ENCODE measurements around the gene GJD3. TPM values are rescaled to one million over a fixed set of nuclear protein-coding genes. Genes with fewer than 3 reads are reported as not detected.

GJD3 gene
- total and polyA plus RNA-seq, 2 donors (not counting 1 experiment from before 2014, with no cell fraction given) = not detected

GRCh38 chr17:40327244-40327729, 37.2 kb downstream of the GJD3 start:
- intact Hi-C loops (cut with micrococcal nuclease) = no loop called here

GRCh38 chr17:40326832-40327199, 37.7 kb downstream of the GJD3 start:
- Histone ChIP-seq H2AFZ (ENCODE audit: insufficient read depth, low read depth, low read length, poor library complexity, severe bottlenecking) (no peak overlapping the region), H3K79me2 (ENCODE audit: control insufficient read depth, insufficient read depth, low read length) (peaks cover 99% of the 10 kb centered on the region), H3K9me3 (ENCODE audit: control extremely low read depth in 1 of 3, control insufficient read depth in 2 of 3, insufficient read depth in 1 of 3, low read length in 2 of 3) (no peaks in the 10 kb centered on the region), H3K36me3 (replicated peaks in 1 of 2; ENCODE audit: control extremely low read depth in 1 of 2, control insufficient read depth in 1 of 2, extremely low read depth in 1 of 2, insufficient read depth in 2 of 2, low read length in 1 of 2) (peaks cover 0 to 11% of the 10 kb centered on the region in 2 experiments), H3K27me3 (replicated peaks in 1 of 4; ENCODE audit: control extremely low read depth in 1 of 4, control insufficient read depth in 3 of 4, insufficient read depth in 4 of 4, low read length in 3 of 4) (no peaks in the 10 kb centered on the region), H3K4me1 (ENCODE audit: control insufficient read depth in 2 of 2, insufficient read depth in 2 of 2, low read length in 2 of 2) (peaks cover 82 to 99% of the 10 kb centered on the region in 2 donors), H3K4me3 (ENCODE audit: control extremely low read depth in 1 of 5, extremely low read depth in 1 of 5, insufficient read depth in 1 of 5, low read depth in 2 of 5, low read length in 4 of 5) (peak overlapping the region in 4 of 5 experiments; percentile 13 to 60 (median 30)), H3K9ac (ENCODE audit: low read length) (peak overlapping the region; percentile 64), H3K27ac (ENCODE audit: low read length in 2 of 2) (peak overlapping the region; percentile 96), H4K20me1 (ENCODE audit: control insufficient read depth, insufficient read depth, low read length, poor library complexity, severe bottlenecking) (peaks cover 11% of the 10 kb centered on the region), H3K4me2 (replicated peaks; ENCODE audit: low read depth, low read length, poor library complexity, severe bottlenecking) (peak overlapping the region; percentile 98)
- Mint-ChIP-seq H3K4me3 (peak overlapping the region; percentile 97), H3K4me1 (peaks cover 92% of the 10 kb centered on the region), H3K27ac (peak overlapping the region; percentile 100), H3K9me3 (ENCODE audit: insufficient read depth) (no peaks in the 10 kb centered on the region), H3K27me3 (no peaks in the 10 kb centered on the region)
- 40% methylated on average over 1 of the region's 1 CpG for WGBS (ENCODE audit: insufficient coverage)
- intact Hi-C loops (cut with micrococcal nuclease) = loop anchor here (1.0 kb wide), 2 partner anchors 9 to 14 kb away; no protein-coding TSS in a partner anchor
- CTCF ChIA-PET = interaction anchor here (0.7 to 12.7 kb wide), 11 partner anchors 8 to 1322 kb away, joined by 3 to 119 read pairs (median 7); no protein-coding TSS in a partner anchor
- DNase-seq = no peak
- POLR2A ChIA-PET = interaction anchor here (0.6 to 6.5 kb wide), 9 partner anchors 9 to 1359 kb away, joined by 3 to 96 read pairs (median 4); no protein-coding TSS in a partner anchor
- ATAC-seq (ENCODE audit: low read depth) = no peak
- TF ChIP-seq EZH2 (IDR thresholded peaks at IDR 0.05; ENCODE audit: borderline replicate concordance, insufficient read depth, low read depth, low read length, poor library complexity, severe bottlenecking) = no peak
- TF ChIP-seq, protein P1, sequence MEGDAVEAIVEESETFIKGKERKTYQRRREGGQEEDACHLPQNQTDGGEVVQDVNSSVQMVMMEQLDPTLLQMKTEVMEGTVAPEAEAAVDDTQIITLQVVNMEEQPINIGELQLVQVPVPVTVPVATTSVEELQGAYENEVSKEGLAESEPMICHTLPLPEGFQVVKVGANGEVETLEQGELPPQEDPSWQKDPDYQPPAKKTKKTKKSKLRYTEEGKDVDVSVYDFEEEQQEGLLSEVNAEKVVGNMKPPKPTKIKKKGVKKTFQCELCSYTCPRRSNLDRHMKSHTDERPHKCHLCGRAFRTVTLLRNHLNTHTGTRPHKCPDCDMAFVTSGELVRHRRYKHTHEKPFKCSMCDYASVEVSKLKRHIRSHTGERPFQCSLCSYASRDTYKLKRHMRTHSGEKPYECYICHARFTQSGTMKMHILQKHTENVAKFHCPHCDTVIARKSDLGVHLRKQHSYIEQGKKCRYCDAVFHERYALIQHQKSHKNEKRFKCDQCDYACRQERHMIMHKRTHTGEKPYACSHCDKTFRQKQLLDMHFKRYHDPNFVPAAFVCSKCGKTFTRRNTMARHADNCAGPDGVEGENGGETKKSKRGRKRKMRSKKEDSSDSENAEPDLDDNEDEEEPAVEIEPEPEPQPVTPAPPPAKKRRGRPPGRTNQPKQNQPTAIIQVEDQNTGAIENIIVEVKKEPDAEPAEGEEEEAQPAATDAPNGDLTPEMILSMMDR (IDR thresholded peaks at IDR 0.05) = no peak

More at GRCh38 chr17:40327244-40327729, 37.2 kb downstream of the GJD3 start:
- Mint-ChIP-seq H3K27me3 (no peaks in the 10 kb centered on the region), H3K4me1 (peaks cover 88% of the 10 kb centered on the region), H3K27ac (peak overlapping the region; percentile 100), H3K9me3 (ENCODE audit: insufficient read depth) (no peaks in the 10 kb centered on the region), H3K4me3 (peak overlapping the region; percentile 97)
- Histone ChIP-seq H3K4me1 (ENCODE audit: control insufficient read depth in 2 of 2, insufficient read depth in 2 of 2, low read length in 2 of 2) (peaks cover 84 to 99% of the 10 kb centered on the region in 2 donors), H3K27ac (ENCODE audit: low read length in 2 of 2) (peak overlapping the region; percentile 96), H3K9ac (ENCODE audit: low read length) (peak overlapping the region; percentile 64), H3K36me3 (replicated peaks in 1 of 2; ENCODE audit: control extremely low read depth in 1 of 2, control insufficient read depth in 1 of 2, extremely low read depth in 1 of 2, insufficient read depth in 2 of 2, low read length in 1 of 2) (peaks cover 0 to 16% of the 10 kb centered on the region in 2 experiments), H2AFZ (ENCODE audit: insufficient read depth, low read depth, low read length, poor library complexity, severe bottlenecking) (no peak overlapping the region), H3K4me3 (ENCODE audit: control extremely low read depth in 1 of 5, extremely low read depth in 1 of 5, insufficient read depth in 1 of 5, low read depth in 2 of 5, low read length in 4 of 5) (peak overlapping the region in 2 of 5 experiments; percentile 9 to 60), H3K4me2 (replicated peaks; ENCODE audit: low read depth, low read length, poor library complexity, severe bottlenecking) (peak overlapping the region; percentile 98), H3K79me2 (ENCODE audit: control insufficient read depth, insufficient read depth, low read length) (peaks cover 99% of the 10 kb centered on the region), H4K20me1 (ENCODE audit: control insufficient read depth, insufficient read depth, low read length, poor library complexity, severe bottlenecking) (peaks cover 16% of the 10 kb centered on the region), H3K27me3 (replicated peaks in 1 of 4; ENCODE audit: control extremely low read depth in 1 of 4, control insufficient read depth in 3 of 4, insufficient read depth in 4 of 4, low read length in 3 of 4) (no peaks in the 10 kb centered on the region), H3K9me3 (ENCODE audit: control extremely low read depth in 1 of 3, control insufficient read depth in 2 of 3, insufficient read depth in 1 of 3, low read length in 2 of 3) (no peaks in the 10 kb centered on the region)
- DNase-seq = peak; percentile 37
- no peak for ATAC-seq (ENCODE audit: low read depth)
- POLR2A ChIA-PET = interaction anchor here (0.6 to 6.5 kb wide), 10 partner anchors 9 to 1359 kb away, joined by 3 to 96 read pairs (median 4); no protein-coding TSS in a partner anchor
- 62% methylated on average over 4 of the region's 4 CpGs for WGBS (ENCODE audit: insufficient coverage)
- CTCF ChIA-PET = interaction anchor here (1.0 to 12.7 kb wide), 11 partner anchors 8 to 233 kb away, joined by 3 to 119 read pairs (median 7); no protein-coding TSS in a partner anchor
- TF ChIP-seq EZH2 (IDR thresholded peaks at IDR 0.05; ENCODE audit: borderline replicate concordance, insufficient read depth, low read depth, low read length, poor library complexity, severe bottlenecking) = no peak
- TF ChIP-seq, protein P1 (IDR thresholded peaks at IDR 0.05) = no peak

Data from B cell (primary cell).